Bronchial epithelial cell (primary cell): ENCODE measurements around the gene YBEY. TPM values are rescaled to one million over a fixed set of nuclear protein-coding genes. Genes with fewer than 3 reads are reported as not detected.

Experiments used
- DNase-seq: peaks from one replicate; pipeline ENCODE4 v3.0.0-alpha.2; 2010; ENCODE audit warnings: low read depth
- FAIRE-seq: peaks from 2 replicates; lab custom pipeline; 2011; peaks lifted over from hg19 to GRCh38; lab: Jason Lieb, UNC
- H3K27me3 ChIP-seq: 2 replicates; pipeline ENCODE4 v1.5.1; 2011; ENCODE audit warnings: low read length; ENCODE audit not compliant: control insufficient read depth, insufficient read depth
- H3K36me3 ChIP-seq: 2 replicates; pipeline ENCODE4 v1.5.1; 2011; ENCODE audit warnings: low read length; ENCODE audit not compliant: control insufficient read depth, insufficient read depth
- H3K4me3 ChIP-seq: 2 replicates; pipeline ENCODE4 v1.5.1; 2011; ENCODE audit warnings: mild to moderate bottlenecking, low read depth, low read length, control low read depth
- total RNA-seq: library from RNA; depleted of rRNA; stranded (reverse); fragments of >200 nt; gene quantifications from 2 replicates; pipeline ENCODE4 v1.2.1, GENCODE V29; 2014
- TF ChIP-seq, protein P1 (sequence below): IDR thresholded peaks from 2 replicates; pipeline ENCODE4 v1.5.1; 2011; ENCODE audit warnings: mild to moderate bottlenecking, moderate library complexity, low read length, control low read depth, inconsistent platforms; ENCODE audit not compliant: insufficient read depth, severe bottlenecking

Gene YBEY
- total RNA-seq, 1 donor from 2014 or later, result 17.4 TPM

DNA sequence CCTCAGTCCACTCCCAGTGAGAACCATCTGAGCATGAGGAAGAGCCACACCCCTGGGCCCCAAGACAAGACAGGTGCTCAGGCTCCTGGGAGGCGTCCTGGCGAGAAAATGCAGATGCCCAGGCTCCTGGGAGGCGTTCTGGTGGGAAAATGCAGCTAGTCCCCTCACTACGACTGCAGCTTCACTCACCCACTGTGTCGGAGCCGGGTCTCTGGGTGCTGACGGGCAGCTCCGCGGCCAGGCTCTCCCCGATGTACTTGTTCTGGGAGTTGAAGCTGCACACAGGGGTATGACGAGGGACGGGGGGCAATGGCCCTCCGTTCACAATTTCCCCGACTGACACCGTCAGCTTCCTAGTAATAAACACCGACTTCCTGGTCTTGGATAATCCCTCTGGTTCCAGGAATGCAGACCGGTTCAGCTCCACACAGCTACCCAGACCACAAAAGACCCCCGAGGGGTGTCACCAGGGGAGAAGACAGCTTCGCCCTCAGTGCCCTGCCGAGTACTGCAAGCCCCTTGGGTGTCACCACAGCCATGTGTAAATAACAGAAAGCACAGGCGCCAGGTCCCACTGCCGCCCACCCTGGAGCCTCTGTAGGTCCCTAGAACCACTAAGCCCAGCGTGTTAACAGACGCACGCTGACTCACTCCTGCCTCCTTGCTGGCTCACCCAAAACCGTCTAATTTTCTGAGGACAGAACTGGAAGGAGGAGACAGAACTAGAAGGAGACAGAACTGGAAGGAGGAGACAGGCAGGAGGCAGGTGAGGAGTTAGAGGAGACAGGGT, 20.2 kb upstream of the YBEY start:
- DNase-seq (no peak), FAIRE-seq (no peak)
- Histone ChIP-seq H3K4me3 (no peak overlapping the region), H3K36me3 (peaks cover 36% of the 10 kb centered on the region), H3K27me3 (no peaks in the 10 kb centered on the region)
- TF ChIP-seq, protein P1, sequence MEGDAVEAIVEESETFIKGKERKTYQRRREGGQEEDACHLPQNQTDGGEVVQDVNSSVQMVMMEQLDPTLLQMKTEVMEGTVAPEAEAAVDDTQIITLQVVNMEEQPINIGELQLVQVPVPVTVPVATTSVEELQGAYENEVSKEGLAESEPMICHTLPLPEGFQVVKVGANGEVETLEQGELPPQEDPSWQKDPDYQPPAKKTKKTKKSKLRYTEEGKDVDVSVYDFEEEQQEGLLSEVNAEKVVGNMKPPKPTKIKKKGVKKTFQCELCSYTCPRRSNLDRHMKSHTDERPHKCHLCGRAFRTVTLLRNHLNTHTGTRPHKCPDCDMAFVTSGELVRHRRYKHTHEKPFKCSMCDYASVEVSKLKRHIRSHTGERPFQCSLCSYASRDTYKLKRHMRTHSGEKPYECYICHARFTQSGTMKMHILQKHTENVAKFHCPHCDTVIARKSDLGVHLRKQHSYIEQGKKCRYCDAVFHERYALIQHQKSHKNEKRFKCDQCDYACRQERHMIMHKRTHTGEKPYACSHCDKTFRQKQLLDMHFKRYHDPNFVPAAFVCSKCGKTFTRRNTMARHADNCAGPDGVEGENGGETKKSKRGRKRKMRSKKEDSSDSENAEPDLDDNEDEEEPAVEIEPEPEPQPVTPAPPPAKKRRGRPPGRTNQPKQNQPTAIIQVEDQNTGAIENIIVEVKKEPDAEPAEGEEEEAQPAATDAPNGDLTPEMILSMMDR, result no peak

DNA sequence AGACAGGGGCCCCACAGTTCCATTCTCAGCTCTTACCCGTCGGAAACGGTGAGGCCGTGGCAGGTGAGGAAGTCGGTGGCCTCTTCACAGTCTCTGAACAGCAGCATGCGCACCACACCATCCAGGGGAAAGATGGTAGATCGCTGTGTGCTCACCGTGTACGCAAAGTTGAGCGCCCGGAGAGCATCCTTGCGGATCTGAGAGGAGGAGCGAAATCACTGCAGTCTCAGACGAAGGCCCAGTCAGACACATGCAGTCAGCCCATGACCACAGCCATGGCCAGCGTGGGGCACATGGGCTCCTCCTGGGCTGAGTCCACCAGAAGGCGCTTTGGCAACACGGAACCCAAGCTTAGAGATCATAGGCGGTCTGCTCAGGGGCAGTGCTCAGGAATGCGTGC, 19.2 kb upstream of the YBEY start:
- Histone ChIP-seq H3K36me3 (peaks cover 34% of the 10 kb centered on the region), H3K27me3 (no peaks in the 10 kb centered on the region), H3K4me3 (no peak overlapping the region)
- DNase-seq, result no peak
- no peak for FAIRE-seq
- TF ChIP-seq, protein P1, result no peak

DNA sequence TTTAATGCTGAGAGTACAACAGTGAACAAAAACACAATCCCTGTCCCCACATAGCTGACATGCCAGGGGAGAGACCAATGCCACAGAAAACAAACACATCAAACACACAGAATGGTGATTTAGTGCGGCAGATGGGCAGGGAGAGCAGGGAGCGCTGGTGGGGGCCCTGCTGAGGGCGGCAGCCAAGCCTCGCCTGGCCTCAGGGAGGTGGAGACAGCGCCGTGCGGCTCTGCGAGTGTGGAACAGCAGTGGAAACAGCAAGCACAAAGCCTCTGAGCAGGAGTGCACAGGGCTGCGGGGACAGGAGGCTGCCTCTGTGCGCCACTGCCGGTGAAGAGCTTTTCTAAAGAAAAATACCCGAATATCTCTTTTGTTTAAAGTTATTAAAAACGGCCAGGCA, 17.8 kb upstream of the YBEY start:
- no peak for DNase-seq
- no peaks in the 10 kb centered on the region for H3K27me3 ChIP-seq
- TF ChIP-seq, protein P1, result no peak
- FAIRE-seq, result no peak
- H3K36me3 ChIP-seq, result peaks cover 41% of the 10 kb centered on the region
- H3K4me3 ChIP-seq, result no peak overlapping the region

DNA sequence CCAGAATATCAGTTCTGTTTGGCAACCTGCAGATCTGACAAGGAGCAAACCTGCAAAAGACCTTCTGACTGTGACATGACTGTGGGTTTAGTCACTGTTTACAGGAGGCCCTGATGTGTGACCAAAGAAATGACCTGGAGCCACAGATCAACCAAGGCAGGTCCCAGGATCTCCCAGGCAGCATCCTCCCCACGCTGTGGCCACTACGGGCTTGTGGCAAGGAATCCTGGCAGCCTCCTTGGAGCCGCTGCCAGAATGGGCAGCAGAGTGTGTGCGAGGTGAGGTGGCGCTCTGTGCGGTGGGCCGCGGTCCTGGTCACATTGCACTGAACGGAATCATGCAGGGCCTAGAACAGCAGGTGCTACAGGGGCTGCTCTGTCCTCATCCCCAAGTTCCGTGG, 16.7 kb upstream of the YBEY start:
- Histone ChIP-seq H3K4me3 (no peak overlapping the region), H3K27me3 (no peaks in the 10 kb centered on the region), H3K36me3 (peaks cover 44% of the 10 kb centered on the region)
- FAIRE-seq (no peak), DNase-seq (peak; percentile 10)
- TF ChIP-seq, protein P1, result no peak

DNA sequence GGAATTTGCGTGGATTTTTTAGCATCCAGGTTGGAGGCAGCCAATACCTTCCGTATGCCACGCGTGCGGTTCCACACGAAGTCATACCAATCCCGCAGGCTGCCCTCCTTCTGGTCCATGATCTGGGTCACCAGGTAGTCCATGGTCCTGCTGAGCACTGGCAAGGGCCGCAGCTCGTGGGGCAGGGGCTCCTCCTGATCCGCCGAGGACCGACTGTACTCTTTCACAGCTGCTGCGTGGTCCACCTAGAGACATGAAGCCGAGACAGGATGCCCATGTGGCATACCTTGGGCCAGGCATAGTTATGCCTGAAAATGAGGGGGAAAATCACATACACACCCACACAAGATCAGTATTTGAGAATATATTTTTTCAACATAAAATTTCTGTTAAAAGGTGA, 12.8 kb upstream of the YBEY start:
- peaks cover 31% of the 10 kb centered on the region for H3K36me3 ChIP-seq
- FAIRE-seq, result no peak
- TF ChIP-seq, protein P1, result no peak

More for the DNA sequence above, 12.8 kb upstream of the YBEY start:
- no peak for DNase-seq
- no peak overlapping the region for H3K4me3 ChIP-seq
- no peaks in the 10 kb centered on the region for H3K27me3 ChIP-seq
